GM12872 (cell line): ENCODE data around the gene MSH2.

Experiments used
- CTCF ChIP-seq: IDR thresholded peaks from 3 replicates; pipeline ENCODE4 v1.5.1; 2011; ENCODE audit warnings: low read depth, mild to moderate bottlenecking, low read length, moderate library complexity; ENCODE audit not compliant: insufficient read depth

The MSH2 gene

GRCh38 chr2:47509250-47509649 is 106.3 kb downstream of the MSH2 start:
- no peak for TF ChIP-seq CTCF

- no peak for TF ChIP-seq CTCF
Observed at GRCh38 chr2:47509821-47510385, 106.9 kb downstream of the MSH2 start.

DNA sequence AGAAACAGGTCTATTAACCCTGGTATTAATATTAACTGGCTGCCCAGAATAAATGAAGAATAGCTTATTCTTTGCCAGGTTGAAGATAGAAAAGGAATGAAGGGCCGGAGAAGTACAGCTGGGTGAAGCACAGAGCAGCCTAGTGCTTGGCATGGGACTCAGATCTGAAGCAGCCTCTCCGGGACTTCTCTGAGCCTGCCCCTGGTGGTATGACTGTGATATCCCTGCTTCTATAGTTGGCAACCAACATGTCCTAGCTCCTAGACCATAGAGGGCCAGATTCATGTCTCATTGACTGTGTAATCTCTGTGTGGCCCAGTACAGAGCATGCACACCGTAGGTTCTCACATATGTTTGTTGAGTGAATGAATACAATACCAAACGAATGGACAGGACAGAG is 107.8 kb downstream of the MSH2 start:
- TF ChIP-seq CTCF, result peak; percentile 9; the same call in 1 of the 3 replicates

- TF ChIP-seq CTCF, result no peak
Observed at GRCh38 chr2:47512581-47513083, 109.7 kb downstream of the MSH2 start.

DNA sequence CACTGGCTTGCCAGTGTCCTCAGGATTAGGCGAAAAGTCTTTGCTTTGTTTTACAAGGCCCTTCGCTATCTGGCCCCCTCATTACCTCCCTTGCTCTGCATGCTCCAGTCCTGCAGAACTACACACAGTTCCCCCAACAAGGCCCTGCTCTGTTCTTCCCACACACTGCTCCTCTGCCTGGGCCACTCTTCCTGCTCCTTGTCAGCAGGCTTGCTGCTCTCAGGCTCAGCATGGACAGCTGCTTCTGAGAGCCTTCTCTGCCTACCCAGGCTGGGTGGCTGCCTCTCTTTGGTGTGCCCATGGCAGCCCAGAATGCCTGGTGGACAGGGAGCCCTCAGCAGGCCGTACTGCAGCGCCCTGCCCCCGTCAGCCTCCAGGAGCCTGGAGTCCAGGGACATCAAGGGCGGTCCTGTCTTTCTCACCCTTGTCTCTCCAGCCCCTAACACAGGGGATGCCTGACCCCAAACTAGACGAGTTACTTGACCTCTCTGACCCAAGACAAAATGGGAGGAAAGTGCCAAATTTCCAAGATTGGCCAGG is 111.1 kb downstream of the MSH2 start:
- no peak for TF ChIP-seq CTCF

DNA sequence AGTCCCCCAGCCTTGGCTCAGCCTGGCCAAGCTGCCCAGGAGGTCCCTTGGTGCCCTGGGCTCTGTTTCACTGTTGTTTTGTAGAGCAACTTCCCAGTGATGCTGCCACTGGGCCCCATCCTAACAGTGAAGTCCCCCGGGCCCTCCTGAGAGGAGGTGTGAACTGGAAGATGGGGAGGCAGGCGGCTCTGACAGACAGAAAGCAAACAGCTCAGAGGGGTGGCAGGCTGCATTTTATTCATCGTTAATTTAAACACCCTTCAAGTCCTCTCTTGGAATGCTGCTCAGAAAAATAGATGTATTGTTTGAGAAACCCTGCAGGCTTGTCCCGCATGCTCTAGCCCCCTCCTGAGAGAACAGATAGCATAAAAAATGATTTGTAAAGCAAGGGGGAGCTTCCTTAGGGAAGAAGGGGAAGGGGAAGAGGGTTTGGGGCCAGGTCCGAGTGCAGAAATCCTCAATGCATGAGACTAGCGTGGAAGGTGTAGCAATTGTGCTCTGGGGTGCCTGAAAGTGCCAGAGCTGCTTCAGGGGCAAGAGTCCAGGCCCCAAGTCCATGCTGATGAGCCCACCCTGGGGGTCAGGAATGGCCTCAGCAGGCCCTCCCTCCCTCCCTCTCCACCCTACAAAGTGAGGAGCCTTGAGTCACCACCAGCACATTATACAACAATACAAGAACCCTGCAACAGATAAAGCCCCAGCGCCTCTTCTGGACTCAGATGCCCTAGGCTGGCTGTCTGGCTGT is 113.6 kb downstream of the MSH2 start:
- no peak for TF ChIP-seq CTCF

- no peak for TF ChIP-seq CTCF
Observed at GRCh38 chr2:47518497-47519146, 115.7 kb downstream of the MSH2 start.
